Upper lobe of right lung (tissue), 1 donor: ENCODE data around the gene PDLIM4. TPM values are rescaled to one million over a fixed set of nuclear protein-coding genes. Genes with fewer than 3 reads are reported as not detected.

Experiments
- ATAC-seq: fragments of 200-7000 bp; cut with Tn5 transposase; one replicate; pipeline ENCODE4 v1.9.1; 2020; ENCODE audit warnings: mild to moderate bottlenecking, moderate library complexity
- DNase-seq: peaks from one replicate; pipeline ENCODE4 v3.0.0-alpha.2; 2020
- H3K27ac ChIP-seq: fragments of 200-600 bp; one replicate; pipeline ENCODE4 v1.8.0; 2022
- H3K27me3 ChIP-seq: fragments of 200-600 bp; one replicate; pipeline ENCODE4 v1.8.0; 2022; ENCODE audit warnings: mild to moderate bottlenecking
- H3K36me3 ChIP-seq: fragments of 200-600 bp; one replicate; pipeline ENCODE4 v1.8.0; 2022
- H3K4me1 ChIP-seq: fragments of 200-600 bp; one replicate; pipeline ENCODE4 v1.8.0; 2022
- H3K4me3 ChIP-seq: fragments of 200-600 bp; one replicate; pipeline ENCODE4 v1.8.0; 2022; ENCODE audit warnings: mild to moderate bottlenecking
- H3K9me3 ChIP-seq: fragments of 200-600 bp; one replicate; pipeline ENCODE4 v1.8.0; 2022
- CTCF ChIP-seq: fragments of 200-600 bp; IDR thresholded peaks from one replicate; pipeline ENCODE4 v1.8.0; 2022; ENCODE audit warnings: antibody characterized with exemption
- intact Hi-C: fragments of 100-400 bp; cut with DNase I; formaldehyde crosslinking; loops from one replicate; pipeline ENCODE4 v1.11.0; 2022
- total RNA-seq: library from RNA; stranded (reverse); fragmentation: NEBNext Ultra II Directional; extraction: Animal tissue kit (Norgen Biotek cat#: 25700); gene quantifications from one replicate; pipeline ENCODE4 v1.2.1, GENCODE V29; 2021
- donor health status: DM: no; HTN: yes; CAD: no; lungs with severe emphysema.

The PDLIM4 gene
- total RNA-seq, 1 donor from 2014 or later = 7.4 TPM

GRCh38 chr5:132313366-132313765 is 55.9 kb downstream of the PDLIM4 start:
- Histone ChIP-seq H3K36me3 (no peaks in the 10 kb centered on the region), H3K4me3 (no peak overlapping the region), H3K27ac (no peak overlapping the region), H3K9me3 (no peaks in the 10 kb centered on the region), H3K4me1 (no peaks in the 10 kb centered on the region), H3K27me3 (no peaks in the 10 kb centered on the region)
- ATAC-seq (no peak), DNase-seq (no peak)
- intact Hi-C loops = no loop called here
- no peak for TF ChIP-seq CTCF

GRCh38 chr5:132313961-132314432 is 56.5 kb downstream of the PDLIM4 start:
- Histone ChIP-seq H3K4me1 (no peaks in the 10 kb centered on the region), H3K4me3 (no peak overlapping the region), H3K36me3 (no peaks in the 10 kb centered on the region), H3K27me3 (no peaks in the 10 kb centered on the region), H3K27ac (no peak overlapping the region), H3K9me3 (no peaks in the 10 kb centered on the region)
- intact Hi-C loops = no loop called here
- TF ChIP-seq CTCF = no peak
- DNase-seq (no peak), ATAC-seq (no peak)

GRCh38 chr5:132315529-132316067 is 58.1 kb downstream of the PDLIM4 start:
- Histone ChIP-seq H3K27ac (no peak overlapping the region), H3K36me3 (no peaks in the 10 kb centered on the region), H3K4me1 (no peaks in the 10 kb centered on the region), H3K9me3 (no peaks in the 10 kb centered on the region), H3K27me3 (no peaks in the 10 kb centered on the region), H3K4me3 (no peak overlapping the region)
- ATAC-seq (no peak), DNase-seq (no peak)
- no peak for TF ChIP-seq CTCF
- intact Hi-C loops = no loop called here

- ATAC-seq = no peak
- H3K36me3 ChIP-seq = no peaks in the 10 kb centered on the region
Observed at GRCh38 chr5:132319975-132320374, 62.5 kb downstream of the PDLIM4 start.

GRCh38 chr5:132321109-132321721 is 63.7 kb downstream of the PDLIM4 start:
- ATAC-seq (peak; percentile 25), DNase-seq (no peak)
- no peaks in the 10 kb centered on the region for H3K36me3 ChIP-seq
- TF ChIP-seq CTCF = no peak
- no peak overlapping the region for H3K4me3 ChIP-seq
- no peaks in the 10 kb centered on the region for H3K27me3 ChIP-seq
- H3K9me3 ChIP-seq = no peaks in the 10 kb centered on the region
- no peaks in the 10 kb centered on the region for H3K4me1 ChIP-seq
- H3K27ac ChIP-seq = no peak overlapping the region
- intact Hi-C loops = no loop called here

More at GRCh38 chr5:132319975-132320374, 62.5 kb downstream of the PDLIM4 start:
- no peaks in the 10 kb centered on the region for H3K27me3 ChIP-seq
- no peak for DNase-seq
- H3K4me3 ChIP-seq = no peak overlapping the region
- TF ChIP-seq CTCF = no peak
- no peaks in the 10 kb centered on the region for H3K9me3 ChIP-seq
- intact Hi-C loops = no loop called here
- H3K27ac ChIP-seq = no peak overlapping the region
- H3K4me1 ChIP-seq = no peaks in the 10 kb centered on the region
